ENCODE measurements around the gene CIT. TPM values are rescaled to one million over a fixed set of nuclear protein-coding genes. Genes with fewer than 3 reads are reported as not detected.

CIT gene
- total and polyA plus RNA-seq, 10 of the 15 experiments (the other 5 are each of a cell fraction or from before 2014, with no cell fraction given) = 1.0 to 38.2 (median 14.9) TPM

- TF ChIP-seq, protein P1, sequence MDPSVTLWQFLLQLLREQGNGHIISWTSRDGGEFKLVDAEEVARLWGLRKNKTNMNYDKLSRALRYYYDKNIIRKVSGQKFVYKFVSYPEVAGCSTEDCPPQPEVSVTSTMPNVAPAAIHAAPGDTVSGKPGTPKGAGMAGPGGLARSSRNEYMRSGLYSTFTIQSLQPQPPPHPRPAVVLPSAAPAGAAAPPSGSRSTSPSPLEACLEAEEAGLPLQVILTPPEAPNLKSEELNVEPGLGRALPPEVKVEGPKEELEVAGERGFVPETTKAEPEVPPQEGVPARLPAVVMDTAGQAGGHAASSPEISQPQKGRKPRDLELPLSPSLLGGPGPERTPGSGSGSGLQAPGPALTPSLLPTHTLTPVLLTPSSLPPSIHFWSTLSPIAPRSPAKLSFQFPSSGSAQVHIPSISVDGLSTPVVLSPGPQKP (IDR thresholded peaks at IDR 0.05; ENCODE audit: low read depth, low read length) = no peak
- TF ChIP-seq POU2F2 (IDR thresholded peaks at IDR 0.05; ENCODE audit: borderline replicate concordance, low read depth, low read length) (peak; percentile 62; the same call in 1 of the 3 replicates), POLR2AphosphoS2 (IDR thresholded peaks at IDR 0.05; ENCODE audit: low read depth, low read length) (no peak), FOXM1 (IDR thresholded peaks at IDR 0.05; ENCODE audit: low read depth, low read length) (peak; percentile 92), FOXK2 (IDR thresholded peaks at IDR 0.05) (no peak), ATF7 (IDR thresholded peaks at IDR 0.05; ENCODE audit: low read depth) (no peak), MLLT1 (IDR thresholded peaks at IDR 0.05) (no peak), JUNB (IDR thresholded peaks at IDR 0.05) (peak; percentile 85), YBX1 (IDR thresholded peaks at IDR 0.05) (no peak), PML (IDR thresholded peaks at IDR 0.05; ENCODE audit: low read length) (peak; percentile 64; the same call in 1 of the 2 replicates), ASH2L (IDR thresholded peaks at IDR 0.05; ENCODE audit: borderline replicate concordance, low read depth) (no peak), NR2C1 (IDR thresholded peaks at IDR 0.05) (no peak), CBFB (IDR thresholded peaks at IDR 0.05; ENCODE audit: low read depth) (no peak), EED (IDR thresholded peaks at IDR 0.05; ENCODE audit: low read depth) (no peak), ZNF592 (IDR thresholded peaks at IDR 0.05) (no peak)
- TF ChIP-seq, protein P2, sequence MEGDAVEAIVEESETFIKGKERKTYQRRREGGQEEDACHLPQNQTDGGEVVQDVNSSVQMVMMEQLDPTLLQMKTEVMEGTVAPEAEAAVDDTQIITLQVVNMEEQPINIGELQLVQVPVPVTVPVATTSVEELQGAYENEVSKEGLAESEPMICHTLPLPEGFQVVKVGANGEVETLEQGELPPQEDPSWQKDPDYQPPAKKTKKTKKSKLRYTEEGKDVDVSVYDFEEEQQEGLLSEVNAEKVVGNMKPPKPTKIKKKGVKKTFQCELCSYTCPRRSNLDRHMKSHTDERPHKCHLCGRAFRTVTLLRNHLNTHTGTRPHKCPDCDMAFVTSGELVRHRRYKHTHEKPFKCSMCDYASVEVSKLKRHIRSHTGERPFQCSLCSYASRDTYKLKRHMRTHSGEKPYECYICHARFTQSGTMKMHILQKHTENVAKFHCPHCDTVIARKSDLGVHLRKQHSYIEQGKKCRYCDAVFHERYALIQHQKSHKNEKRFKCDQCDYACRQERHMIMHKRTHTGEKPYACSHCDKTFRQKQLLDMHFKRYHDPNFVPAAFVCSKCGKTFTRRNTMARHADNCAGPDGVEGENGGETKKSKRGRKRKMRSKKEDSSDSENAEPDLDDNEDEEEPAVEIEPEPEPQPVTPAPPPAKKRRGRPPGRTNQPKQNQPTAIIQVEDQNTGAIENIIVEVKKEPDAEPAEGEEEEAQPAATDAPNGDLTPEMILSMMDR (IDR thresholded peaks at IDR 0.05 in 2 of 3, conservative IDR thresholded peaks at IDR 0.05 in 1 of 3; ENCODE audit: control insufficient read depth in 2 of 3, extremely low read depth in 1 of 3, insufficient read depth in 1 of 3, low read depth in 3 of 3, low read length in 3 of 3) = no peak
- TF ChIP-seq, protein P3, sequence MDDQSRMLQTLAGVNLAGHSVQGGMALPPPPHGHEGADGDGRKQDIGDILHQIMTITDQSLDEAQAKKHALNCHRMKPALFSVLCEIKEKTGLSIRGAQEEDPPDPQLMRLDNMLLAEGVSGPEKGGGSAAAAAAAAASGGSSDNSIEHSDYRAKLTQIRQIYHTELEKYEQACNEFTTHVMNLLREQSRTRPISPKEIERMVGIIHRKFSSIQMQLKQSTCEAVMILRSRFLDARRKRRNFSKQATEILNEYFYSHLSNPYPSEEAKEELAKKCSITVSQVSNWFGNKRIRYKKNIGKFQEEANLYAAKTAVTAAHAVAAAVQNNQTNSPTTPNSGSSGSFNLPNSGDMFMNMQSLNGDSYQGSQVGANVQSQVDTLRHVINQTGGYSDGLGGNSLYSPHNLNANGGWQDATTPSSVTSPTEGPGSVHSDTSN (IDR thresholded peaks at IDR 0.05; ENCODE audit: insufficient replicate concordance, low read depth, low read length) = no peak
Measured at GRCh38 chr12:119666900-119667576, 210.1 kb downstream of the CIT start (continued).
